ENCODE measurements around the gene CIB1. TPM values are rescaled to one million over a fixed set of nuclear protein-coding genes. Genes with fewer than 3 reads are reported as not detected.
A peak's percentile ranks its signal among the peaks of the same experiment; 100 is the strongest.

The CIB1 gene
- total RNA-seq, 1 experiment from 2014 or later: 113 TPM

DNA sequence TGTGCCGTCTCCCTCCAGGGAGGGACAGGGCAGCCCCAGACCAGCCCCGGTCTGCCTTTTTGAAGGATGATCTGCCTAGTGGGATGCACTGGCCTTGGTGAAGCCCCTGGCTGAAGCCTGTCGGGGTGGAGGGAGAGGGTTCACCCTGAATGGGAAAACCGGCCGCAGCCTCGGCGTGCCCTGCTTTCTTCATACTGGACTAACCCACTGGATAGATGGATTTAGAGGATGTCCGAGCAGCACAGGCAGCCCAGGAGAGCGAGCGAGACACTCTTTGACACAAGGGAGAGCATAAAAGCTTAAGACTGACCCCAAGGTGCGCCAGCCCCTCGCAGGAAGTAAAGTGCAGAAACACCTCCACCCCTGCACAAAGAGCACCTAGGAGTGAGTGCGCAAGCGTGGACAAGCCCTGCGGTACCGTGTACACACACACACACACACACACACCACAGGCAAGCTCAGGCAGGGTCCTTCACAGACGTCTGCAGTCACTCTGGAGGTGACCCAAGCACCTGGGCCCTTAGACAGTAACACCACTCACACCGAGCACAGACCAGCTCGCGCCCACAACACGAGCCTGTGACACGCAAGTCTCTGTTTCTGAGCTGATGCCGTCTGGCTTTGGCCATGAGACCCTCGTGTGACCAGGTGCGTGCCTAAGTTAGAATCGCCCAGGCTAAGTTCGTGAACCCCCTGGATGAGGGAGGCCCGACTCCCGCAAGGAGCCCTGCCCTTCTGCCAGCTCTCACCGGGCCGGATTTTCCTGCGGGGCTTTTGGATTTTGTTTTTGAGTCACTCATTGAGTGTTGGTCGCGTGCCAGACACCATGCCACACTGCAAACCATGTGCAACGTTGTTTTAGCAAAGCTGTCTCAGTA, 21.3 kb downstream of the CIB1 start:
- DNase-seq: peak; percentile 71 to 77
- intact Hi-C loops (cut with micrococcal nuclease; ENCODE audit: unreplicated experiment): loop anchor here (1.0 to 5.0 kb wide), 3 partner anchors 47 to 110 kb away; partner anchors contain the start of gene IDH2
- Histone ChIP-seq H3K9me3 (ENCODE audit: insufficient read depth, low read depth) (no peaks in the 10 kb centered on the region), H3K79me2 (ENCODE audit: low read depth) (peaks cover 85% of the 10 kb centered on the region), H3K9me2 (ENCODE audit: insufficient read depth) (no peaks in the 10 kb centered on the region), H3K4me2 (peak overlapping the region; percentile 88), H3K27me3 (ENCODE audit: insufficient read depth, low read depth) (no peaks in the 10 kb centered on the region), H3K4me3 (peak overlapping the region; percentile 49), H3K36me3 (ENCODE audit: low read depth) (peaks cover 47% of the 10 kb centered on the region), H3K27ac (peak overlapping the region; percentile 99), H3F3A (ENCODE audit: insufficient read depth, low read depth) (peaks cover 85% of the 10 kb centered on the region), H3K4me1 (replicated peaks; ENCODE audit: insufficient read depth) (peaks cover 79% of the 10 kb centered on the region), H2AFZ (no peak overlapping the region), H4K20me1 (ENCODE audit: insufficient read depth) (no peaks in the 10 kb centered on the region)
- CTCF ChIA-PET: interaction anchor here (1.0 kb wide), 2 partner anchors 11 to 51 kb away, joined by 3 to 4 read pairs; no protein-coding TSS in a partner anchor
- BruUV-seq (replicated peaks): TSS peak; percentile 72
- POLR2A ChIA-PET (ENCODE audit: unreplicated experiment): interaction anchor here (0.6 to 0.9 kb wide), 3 partner anchors 21 to 1298 kb away, joined by 3 to 5 read pairs (median 3); partner anchors contain the start of genes CIB1 and GDPGP1
- TF ChIP-seq, protein P1, sequence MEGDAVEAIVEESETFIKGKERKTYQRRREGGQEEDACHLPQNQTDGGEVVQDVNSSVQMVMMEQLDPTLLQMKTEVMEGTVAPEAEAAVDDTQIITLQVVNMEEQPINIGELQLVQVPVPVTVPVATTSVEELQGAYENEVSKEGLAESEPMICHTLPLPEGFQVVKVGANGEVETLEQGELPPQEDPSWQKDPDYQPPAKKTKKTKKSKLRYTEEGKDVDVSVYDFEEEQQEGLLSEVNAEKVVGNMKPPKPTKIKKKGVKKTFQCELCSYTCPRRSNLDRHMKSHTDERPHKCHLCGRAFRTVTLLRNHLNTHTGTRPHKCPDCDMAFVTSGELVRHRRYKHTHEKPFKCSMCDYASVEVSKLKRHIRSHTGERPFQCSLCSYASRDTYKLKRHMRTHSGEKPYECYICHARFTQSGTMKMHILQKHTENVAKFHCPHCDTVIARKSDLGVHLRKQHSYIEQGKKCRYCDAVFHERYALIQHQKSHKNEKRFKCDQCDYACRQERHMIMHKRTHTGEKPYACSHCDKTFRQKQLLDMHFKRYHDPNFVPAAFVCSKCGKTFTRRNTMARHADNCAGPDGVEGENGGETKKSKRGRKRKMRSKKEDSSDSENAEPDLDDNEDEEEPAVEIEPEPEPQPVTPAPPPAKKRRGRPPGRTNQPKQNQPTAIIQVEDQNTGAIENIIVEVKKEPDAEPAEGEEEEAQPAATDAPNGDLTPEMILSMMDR (conservative IDR thresholded peaks at IDR 0.05): no peak
- TF ChIP-seq EZH2 (IDR thresholded peaks at IDR 0.05; ENCODE audit: low read depth): no peak

DNA sequence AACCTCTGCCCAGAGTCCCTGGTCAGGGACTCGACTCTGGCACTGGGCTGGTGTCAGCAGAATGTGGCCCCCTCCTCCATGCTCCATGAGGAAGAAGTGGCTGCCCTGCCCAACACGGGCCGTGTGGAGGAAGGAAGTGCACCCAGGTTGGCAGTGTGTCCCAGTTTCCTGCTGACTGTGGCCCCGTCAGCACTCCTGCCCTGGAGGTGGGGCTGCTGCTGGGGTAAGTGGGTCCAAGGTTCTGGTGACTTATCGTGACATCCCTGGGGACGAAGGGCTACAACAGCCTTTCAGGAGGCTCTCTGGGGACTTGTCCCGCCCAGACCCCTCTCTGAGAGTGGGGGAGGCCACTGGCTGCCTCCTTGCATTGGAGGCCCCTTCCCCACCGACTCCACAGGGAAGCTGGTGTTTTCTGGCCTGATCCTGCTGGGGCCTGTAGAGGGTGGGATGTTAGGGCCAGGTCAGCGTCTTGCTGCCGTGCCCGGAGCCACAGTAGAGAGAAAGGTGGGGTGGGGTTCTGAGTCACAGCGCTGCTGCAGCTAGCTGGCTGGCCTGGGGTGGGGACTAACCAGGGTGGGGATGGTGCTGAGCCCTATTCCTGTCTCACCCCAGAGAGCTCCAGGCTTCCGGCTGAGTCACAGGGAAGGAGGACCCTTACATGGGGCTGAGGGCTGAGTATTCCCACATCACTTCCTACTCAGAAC, 22.1 kb downstream of the CIB1 start:
- Histone ChIP-seq H3F3A (ENCODE audit: insufficient read depth, low read depth) (peaks cover 90% of the 10 kb centered on the region), H3K79me2 (ENCODE audit: low read depth) (peaks cover 85% of the 10 kb centered on the region), H3K4me2 (peak overlapping the region; percentile 88), H3K9me3 (ENCODE audit: insufficient read depth, low read depth) (no peaks in the 10 kb centered on the region), H3K36me3 (ENCODE audit: low read depth) (peaks cover 52% of the 10 kb centered on the region), H4K20me1 (ENCODE audit: insufficient read depth) (no peaks in the 10 kb centered on the region), H3K27me3 (ENCODE audit: insufficient read depth, low read depth) (no peaks in the 10 kb centered on the region), H3K9me2 (ENCODE audit: insufficient read depth) (no peaks in the 10 kb centered on the region), H2AFZ (no peak overlapping the region), H3K4me1 (replicated peaks; ENCODE audit: insufficient read depth) (peaks cover 88% of the 10 kb centered on the region), H3K27ac (peak overlapping the region; percentile 99), H3K4me3 (peak overlapping the region; percentile 51; the same call in 1 of the 2 replicates)
- ChIA-PET POLR2A (ENCODE audit: unreplicated experiment) (interaction anchor here (0.7 kb wide), 1 partner anchor 109 kb away, joined by 3 read pairs; no protein-coding TSS in a partner anchor), CTCF (interaction anchor here (1.0 kb wide), 2 partner anchors 10 to 50 kb away, joined by 3 to 4 read pairs; no protein-coding TSS in a partner anchor)
- TF ChIP-seq EZH2 (IDR thresholded peaks at IDR 0.05; ENCODE audit: low read depth): no peak
- TF ChIP-seq, protein P1 (conservative IDR thresholded peaks at IDR 0.05): no peak
- intact Hi-C loops (cut with micrococcal nuclease; ENCODE audit: unreplicated experiment): loop anchor here (1.0 to 5.0 kb wide), 3 partner anchors 27 to 109 kb away; partner anchors contain the start of gene IDH2
- peak; percentile 89 to 90 for DNase-seq
- no TSS peak for BruUV-seq (replicated peaks)

DNA sequence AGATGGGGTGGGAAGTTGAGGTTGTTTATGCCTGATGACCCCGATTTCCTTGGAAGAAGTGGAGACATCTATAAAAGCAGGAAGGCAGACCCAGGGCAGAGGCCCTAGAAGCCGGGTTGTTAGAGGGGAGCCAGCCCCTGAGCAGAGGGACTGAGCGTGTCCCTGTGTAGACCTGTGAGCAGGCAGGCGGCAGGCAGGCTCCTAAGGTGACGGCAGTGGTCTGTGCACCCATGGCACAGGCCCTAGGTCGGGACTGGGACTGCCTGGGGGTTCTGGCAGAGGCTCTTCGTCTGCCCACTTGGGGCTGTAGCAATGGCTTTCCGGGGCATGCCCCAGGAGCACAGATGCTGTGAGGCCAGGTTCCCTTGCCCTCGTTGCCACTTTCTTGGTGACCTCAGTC, 22.7 kb downstream of the CIB1 start:
- no peaks in the 10 kb centered on the region for H3K27me3 ChIP-seq (ENCODE audit: insufficient read depth, low read depth)
- H3K79me2 ChIP-seq (ENCODE audit: low read depth): peaks cover 85% of the 10 kb centered on the region
- H3K4me2 ChIP-seq: peak overlapping the region; percentile 88
- peak overlapping the region; percentile 99 for H3K27ac ChIP-seq
- no peaks in the 10 kb centered on the region for H4K20me1 ChIP-seq (ENCODE audit: insufficient read depth)
- BruUV-seq (replicated peaks): TSS peak; percentile 74
- peaks cover 94% of the 10 kb centered on the region for H3K4me1 ChIP-seq (replicated peaks; ENCODE audit: insufficient read depth)
- H3K9me3 ChIP-seq (ENCODE audit: insufficient read depth, low read depth): no peaks in the 10 kb centered on the region
- H3K9me2 ChIP-seq (ENCODE audit: insufficient read depth): no peaks in the 10 kb centered on the region
- intact Hi-C loops (cut with micrococcal nuclease; ENCODE audit: unreplicated experiment): loop anchor here (1.0 to 5.0 kb wide), 2 partner anchors 27 to 109 kb away; partner anchors contain the start of gene IDH2
- CTCF ChIA-PET: no interaction called here
- TF ChIP-seq, protein P1 (conservative IDR thresholded peaks at IDR 0.05): no peak
- TF ChIP-seq EZH2 (IDR thresholded peaks at IDR 0.05; ENCODE audit: low read depth): no peak
- peak overlapping the region; percentile 51; the same call in 1 of the 2 replicates for H3K4me3 ChIP-seq
- no peak for DNase-seq
- H3K36me3 ChIP-seq (ENCODE audit: low read depth): peaks cover 52% of the 10 kb centered on the region
- POLR2A ChIA-PET (ENCODE audit: unreplicated experiment): no interaction called here
- H2AFZ ChIP-seq: no peak overlapping the region
- peaks cover 85% of the 10 kb centered on the region for H3F3A ChIP-seq (ENCODE audit: insufficient read depth, low read depth)
